Ureter (tissue), 1 donor: ENCODE measurements around the gene SAMD13. TPM values are rescaled to one million over a fixed set of nuclear protein-coding genes. Genes with fewer than 3 reads are reported as not detected.

Source experiments
- DNase-seq: peaks from one replicate; pipeline ENCODE4 v3.0.0-alpha.2; 2020; ENCODE audit warnings: low spot score
- total RNA-seq: library from RNA; stranded (reverse); gene quantifications from one replicate; pipeline ENCODE4 v1.2.4, GENCODE V29; 2023
- donor health status: DM: yes; HTN: yes; CAD: no.

SAMD13 gene
- total RNA-seq = 4.7 TPM

- peak; percentile 86 for DNase-seq
Measured at GRCh38 chr1:84301004-84301784, at the start of gene SAMD13. TSS of gene SAMD13 (plus strand) at chr1:84301708. CDS start at chr1:84303235, 1,527 bp downstream.

- no peak for DNase-seq
Measured at GRCh38 chr1:84253036-84253435, 48.5 kb upstream of the SAMD13 start.

- DNase-seq = peak; percentile 54
Measured at GRCh38 chr1:84253891-84254290, 47.6 kb upstream of the SAMD13 start.

- DNase-seq = no peak
Measured at GRCh38 chr1:84254703-84255238, 46.7 kb upstream of the SAMD13 start.

GRCh38 chr1:84255582-84255981 lies 45.9 kb upstream of the SAMD13 start:
- DNase-seq = no peak

GRCh38 chr1:84257617-84258016 lies 43.9 kb upstream of the SAMD13 start:
- DNase-seq = no peak

- DNase-seq = no peak
Measured at GRCh38 chr1:84259376-84259775, 42.1 kb upstream of the SAMD13 start.

- no peak for DNase-seq
Measured at GRCh38 chr1:84259989-84260388, 41.5 kb upstream of the SAMD13 start.

GRCh38 chr1:84260852-84261518 lies 40.5 kb upstream of the SAMD13 start:
- DNase-seq = no peak

- DNase-seq = no peak
Measured at GRCh38 chr1:84264961-84265360, 36.5 kb upstream of the SAMD13 start.

GRCh38 chr1:84265867-84266266 lies 35.6 kb upstream of the SAMD13 start:
- no peak for DNase-seq

GRCh38 chr1:84266748-84267147 lies 34.8 kb upstream of the SAMD13 start:
- DNase-seq = no peak

- no peak for DNase-seq
Measured at GRCh38 chr1:84267476-84267875, 34.0 kb upstream of the SAMD13 start.

- no peak for DNase-seq
Measured at GRCh38 chr1:84268346-84268745, 33.2 kb upstream of the SAMD13 start.

- no peak for DNase-seq
Measured at GRCh38 chr1:84269306-84269705, 32.2 kb upstream of the SAMD13 start.

GRCh38 chr1:84271441-84272151 lies 29.9 kb upstream of the SAMD13 start:
- no peak for DNase-seq

GRCh38 chr1:84272401-84272800 lies 29.1 kb upstream of the SAMD13 start:
- no peak for DNase-seq

GRCh38 chr1:84277343-84278059 lies 24.0 kb upstream of the SAMD13 start:
- no peak for DNase-seq

- no peak for DNase-seq
Measured at GRCh38 chr1:84278905-84279304, 22.6 kb upstream of the SAMD13 start.

- no peak for DNase-seq
Measured at GRCh38 chr1:84280912-84281311, 20.6 kb upstream of the SAMD13 start.

- DNase-seq = no peak
Measured at GRCh38 chr1:84282780-84283333, 18.7 kb upstream of the SAMD13 start.
